C1 segment of cervical spinal cord (tissue), 14 donors: ENCODE measurements around the gene TMEM43.
A peak's percentile ranks its signal among the peaks of the same experiment; 100 is the strongest.

Experiments used
- DNase-seq, 14 donors: peaks; one replicate each; lab custom pipeline; 2025; lab: John Stamatoyannopoulos, UW

TMEM43 gene

DNA sequence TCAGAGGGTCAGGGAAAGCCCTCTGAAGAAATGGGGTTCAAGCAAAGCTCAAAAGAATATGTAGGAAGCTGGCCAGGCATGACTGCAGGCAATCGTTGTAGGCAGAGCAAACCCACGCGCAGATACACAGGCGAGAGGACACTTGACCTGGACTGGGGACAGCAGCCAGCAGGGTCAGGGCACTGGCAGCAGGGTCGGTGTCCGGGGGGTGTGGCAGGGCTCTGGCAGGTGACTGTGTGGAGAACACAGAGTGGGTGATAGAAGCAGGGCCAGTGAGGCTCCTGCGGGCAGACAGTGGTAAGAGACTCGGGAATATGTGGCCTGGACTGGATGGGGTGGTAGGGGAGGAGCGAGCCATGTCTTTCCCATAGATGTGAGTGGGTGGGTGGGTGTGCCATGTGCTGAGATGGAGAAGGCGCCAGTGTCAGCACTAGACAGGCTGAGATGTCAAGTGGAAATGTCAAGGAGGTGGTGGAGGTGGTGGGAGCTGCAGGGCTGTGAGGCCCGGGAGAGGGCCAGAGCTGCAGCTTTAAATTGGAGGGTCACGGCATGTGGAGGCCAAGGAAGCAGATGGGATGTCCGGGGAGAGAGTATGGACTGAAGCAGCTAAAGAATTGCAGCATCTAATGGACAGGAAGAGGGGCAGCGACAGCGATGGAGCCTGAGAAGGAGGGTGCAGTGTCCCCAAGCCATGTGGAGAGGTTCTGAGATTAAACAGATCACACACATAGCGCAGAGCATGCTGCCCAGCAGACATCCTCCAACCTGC is 13.4 kb downstream of the TMEM43 start:
- no peak for DNase-seq

DNA sequence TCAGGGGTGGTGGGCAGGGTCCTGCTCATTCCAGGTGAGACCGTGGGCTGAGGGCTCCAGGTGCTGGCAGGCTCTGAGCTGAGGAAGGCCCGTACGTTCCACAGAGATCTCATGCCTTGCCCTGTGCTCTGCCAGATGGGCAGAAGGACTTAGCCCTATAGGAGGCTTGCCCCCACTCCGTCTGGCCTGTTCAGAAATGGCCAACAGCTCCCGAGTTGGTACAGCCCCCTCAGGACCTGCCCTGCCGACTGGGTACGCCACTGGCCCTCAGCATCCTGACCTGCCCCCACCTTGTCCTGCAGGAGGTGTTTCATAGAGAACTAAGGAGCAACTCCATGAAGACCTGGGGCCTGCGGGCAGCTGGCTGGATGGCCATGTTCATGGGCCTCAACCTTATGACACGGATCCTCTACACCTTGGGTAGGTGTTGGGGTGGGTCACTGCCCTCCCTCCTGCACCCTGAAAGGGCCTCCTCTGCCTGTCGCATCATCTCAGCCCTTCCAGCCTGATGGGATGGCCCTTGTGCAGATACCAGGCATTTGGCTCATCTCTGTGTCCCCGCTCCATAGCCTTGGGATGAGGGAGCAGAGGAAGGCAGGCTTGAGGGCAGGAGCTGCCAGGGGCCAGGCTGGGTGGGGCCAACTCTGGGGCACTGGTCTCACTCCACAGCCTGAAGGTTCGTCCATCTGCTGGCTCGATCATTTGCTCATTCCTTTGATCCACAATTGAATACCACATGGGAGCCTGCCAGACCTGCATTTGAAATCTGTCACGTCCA is 14.2 kb downstream of the TMEM43 start:
- no peak for DNase-seq

DNA sequence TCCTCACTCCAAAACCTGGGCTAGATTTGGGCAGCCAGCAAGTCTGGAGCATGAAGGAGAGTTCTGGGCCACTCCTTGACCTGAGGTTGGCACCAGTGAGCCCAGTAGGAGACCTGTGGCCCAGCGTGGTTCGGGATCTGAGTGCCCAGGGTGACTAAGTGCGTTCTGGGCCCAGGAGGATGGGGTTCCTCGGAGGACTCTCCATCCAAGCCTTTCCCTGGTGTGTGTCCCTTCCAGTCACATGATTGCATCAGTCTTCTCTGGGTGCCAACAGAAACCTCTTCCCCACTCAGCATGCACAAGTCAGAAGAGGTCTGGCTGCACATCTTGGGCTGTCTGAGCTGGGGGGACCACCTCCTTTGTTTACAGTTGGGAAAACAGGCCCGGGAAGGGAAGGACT is 14.9 kb downstream of the TMEM43 start:
- no peak for DNase-seq

DNA sequence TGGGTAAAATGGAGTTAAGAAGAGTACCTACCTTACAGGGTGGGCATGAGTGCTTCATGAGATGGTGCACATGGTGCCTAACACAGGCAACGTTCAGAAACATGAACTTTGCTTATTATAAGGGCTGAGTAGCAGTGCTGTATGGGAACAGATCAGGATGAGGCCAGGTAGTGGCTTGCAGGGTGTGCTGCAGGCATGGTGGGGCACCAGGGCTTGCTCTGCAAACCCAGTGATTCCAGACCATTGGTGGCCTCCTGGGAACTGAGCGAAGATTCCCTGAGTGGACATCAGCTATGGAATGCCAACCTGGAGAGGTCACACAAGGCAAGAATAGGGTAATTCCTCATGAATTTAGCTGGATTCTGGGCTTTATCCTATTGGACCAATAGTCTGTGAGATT is 15.8 kb downstream of the TMEM43 start:
- DNase-seq = no peak

DNA sequence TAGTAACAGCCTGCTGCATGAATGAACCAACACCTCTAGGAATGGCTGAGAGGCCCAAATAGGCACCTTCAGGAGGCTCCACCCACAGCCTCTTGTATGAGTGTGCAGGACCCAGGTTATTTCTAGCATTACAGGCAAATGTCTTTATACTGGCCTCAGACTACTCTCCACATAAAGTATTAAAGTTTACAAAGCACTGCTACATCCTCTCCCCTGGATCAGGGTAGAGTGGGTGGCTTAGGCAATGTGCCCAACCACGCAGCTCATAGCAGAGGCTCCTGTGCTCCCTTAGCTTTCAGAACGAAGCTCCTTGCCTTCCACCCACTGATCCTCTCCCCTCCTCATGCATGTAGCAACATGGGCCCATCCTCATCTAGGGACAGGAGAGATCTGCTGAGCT is 16.3 kb downstream of the TMEM43 start:
- DNase-seq = no peak

DNA sequence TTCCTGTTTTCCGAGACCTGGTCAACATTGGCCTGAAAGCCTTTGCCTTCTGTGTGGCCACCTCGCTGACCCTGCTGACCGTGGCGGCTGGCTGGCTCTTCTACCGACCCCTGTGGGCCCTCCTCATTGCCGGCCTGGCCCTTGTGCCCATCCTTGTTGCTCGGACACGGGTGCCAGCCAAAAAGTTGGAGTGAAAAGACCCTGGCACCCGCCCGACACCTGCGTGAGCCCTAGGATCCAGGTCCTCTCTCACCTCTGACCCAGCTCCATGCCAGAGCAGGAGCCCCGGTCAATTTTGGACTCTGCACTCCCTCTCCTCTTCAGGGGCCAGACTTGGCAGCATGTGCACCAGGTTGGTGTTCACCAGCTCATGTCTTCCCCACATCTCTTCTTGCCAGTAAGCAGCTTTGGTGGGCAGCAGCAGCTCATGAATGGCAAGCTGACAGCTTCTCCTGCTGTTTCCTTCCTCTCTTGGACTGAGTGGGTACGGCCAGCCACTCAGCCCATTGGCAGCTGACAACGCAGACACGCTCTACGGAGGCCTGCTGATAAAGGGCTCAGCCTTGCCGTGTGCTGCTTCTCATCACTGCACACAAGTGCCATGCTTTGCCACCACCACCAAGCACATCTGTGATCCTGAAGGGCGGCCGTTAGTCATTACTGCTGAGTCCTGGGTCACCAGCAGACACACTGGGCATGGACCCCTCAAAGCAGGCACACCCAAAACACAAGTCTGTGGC is 16.9 kb downstream of the TMEM43 start:
- no peak for DNase-seq

DNA sequence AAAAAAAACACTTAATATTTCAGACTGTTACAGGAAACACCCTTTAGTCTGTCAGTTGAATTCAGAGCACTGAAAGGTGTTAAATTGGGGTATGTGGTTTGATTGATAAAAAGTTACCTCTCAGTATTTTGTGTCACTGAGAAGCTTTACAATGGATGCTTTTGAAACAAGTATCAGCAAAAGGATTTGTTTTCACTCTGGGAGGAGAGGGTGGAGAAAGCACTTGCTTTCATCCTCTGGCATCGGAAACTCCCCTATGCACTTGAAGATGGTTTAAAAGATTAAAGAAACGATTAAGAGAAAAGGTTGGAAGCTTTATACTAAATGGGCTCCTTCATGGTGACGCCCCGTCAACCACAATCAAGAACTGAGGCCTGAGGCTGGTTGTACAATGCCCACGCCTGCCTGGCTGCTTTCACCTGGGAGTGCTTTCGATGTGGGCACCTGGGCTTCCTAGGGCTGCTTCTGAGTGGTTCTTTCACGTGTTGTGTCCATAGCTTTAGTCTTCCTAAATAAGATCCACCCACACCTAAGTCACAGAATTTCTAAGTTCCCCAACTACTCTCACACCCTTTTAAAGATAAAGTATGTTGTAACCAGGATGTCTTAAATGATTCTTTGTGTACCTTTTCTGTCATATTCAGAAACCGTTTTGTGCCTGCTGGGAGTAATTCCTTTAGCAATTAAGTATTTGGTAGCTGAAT is 17.9 kb downstream of the TMEM43 start:
- no peak for DNase-seq

DNA sequence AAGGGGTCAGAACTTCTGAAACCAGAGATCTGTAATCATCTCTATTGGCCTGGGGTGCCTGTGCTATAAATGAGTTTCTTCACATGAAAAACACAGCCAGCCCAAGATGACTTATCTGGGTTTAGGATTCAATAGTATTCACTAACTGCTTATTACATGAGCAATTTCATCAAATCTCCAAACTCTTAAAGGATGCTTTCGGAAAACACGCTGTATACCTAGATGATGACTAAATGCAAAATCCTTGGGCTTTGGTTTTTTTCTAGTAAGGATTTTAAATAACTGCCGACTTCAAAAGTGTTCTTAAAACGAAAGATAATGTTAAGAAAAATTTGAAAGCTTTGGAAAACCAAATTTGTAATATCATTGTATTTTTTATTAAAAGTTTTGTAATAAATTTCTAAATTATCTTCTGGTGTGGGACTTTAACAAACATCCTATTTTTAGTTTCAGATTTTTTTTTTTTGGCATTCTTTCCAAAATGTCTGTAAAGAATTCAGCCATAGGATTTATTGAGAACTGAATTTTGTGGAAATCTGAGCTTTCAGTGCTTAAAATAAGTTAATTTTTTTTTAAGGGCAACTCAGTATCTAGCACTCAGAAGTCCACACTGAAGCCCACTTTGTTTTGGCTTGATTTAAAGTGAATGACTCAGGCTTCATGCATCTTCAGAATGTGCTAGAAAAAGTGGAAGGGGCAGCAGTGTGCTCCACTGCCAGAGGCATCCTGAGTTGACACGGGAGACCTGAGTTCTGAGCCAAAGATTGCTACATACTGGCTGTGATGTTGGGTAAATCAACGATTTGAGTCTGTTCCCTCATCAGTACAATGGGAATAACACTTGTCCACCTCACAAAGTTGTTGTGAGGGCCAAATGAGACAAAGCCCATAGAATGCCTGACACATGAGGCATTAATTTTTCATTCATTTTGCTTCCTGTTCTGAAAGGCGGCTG is 18.7 kb downstream of the TMEM43 start:
- peak in 1 of 14 donors; percentile 27 for DNase-seq

DNA sequence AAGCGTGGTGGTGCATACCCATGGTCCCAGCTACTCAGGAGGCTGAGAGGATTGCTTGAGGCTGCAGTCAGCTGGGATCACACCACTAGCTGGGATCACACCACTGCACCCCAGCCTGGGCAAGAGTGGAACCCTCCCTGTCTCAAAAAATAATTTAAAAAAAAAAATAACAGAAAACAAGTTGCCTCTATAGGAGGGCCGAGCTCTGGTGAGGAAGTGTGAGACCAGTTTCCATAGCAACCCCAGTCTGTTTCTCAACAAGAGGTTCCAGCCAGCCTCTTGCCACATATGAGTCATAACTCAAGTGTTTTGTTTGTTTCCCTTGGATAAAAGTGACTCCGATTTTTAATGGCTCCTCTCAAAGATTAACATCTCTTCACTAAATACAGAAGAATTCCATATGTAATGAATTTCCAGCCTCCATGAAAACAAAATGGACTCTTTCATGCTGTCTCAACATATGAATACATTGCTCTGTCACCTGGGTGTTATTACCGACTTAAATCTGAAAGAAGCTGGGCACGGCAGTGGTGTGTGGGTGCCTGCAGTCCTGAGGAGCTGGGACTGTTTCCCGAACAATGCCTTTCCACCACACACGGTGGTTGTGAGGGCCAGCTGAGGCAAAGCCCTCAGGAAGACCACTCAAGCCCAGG is 19.7 kb downstream of the TMEM43 start:
- peak in 4 of 14 donors; percentile 12 to 41 (median 13) for DNase-seq

DNA sequence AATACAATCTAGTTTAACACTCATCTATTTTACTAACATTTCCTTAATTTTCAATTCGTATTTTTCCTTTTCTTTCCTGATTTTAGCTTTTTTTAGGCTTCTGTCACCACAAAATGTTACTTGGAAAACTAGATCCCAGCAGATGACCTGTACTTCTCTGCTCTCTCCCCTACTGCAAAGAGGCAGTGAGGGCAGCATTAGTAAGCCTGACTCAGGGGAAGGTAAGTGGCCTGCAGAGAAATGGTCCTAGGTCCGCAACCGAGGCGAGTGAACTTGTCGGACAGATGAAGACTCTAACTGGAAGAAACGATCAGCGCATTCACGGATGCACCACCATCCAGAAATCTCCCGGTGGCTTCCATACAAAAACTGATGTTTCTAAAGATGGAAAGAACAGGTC is 20.4 kb downstream of the TMEM43 start:
- no peak for DNase-seq

DNA sequence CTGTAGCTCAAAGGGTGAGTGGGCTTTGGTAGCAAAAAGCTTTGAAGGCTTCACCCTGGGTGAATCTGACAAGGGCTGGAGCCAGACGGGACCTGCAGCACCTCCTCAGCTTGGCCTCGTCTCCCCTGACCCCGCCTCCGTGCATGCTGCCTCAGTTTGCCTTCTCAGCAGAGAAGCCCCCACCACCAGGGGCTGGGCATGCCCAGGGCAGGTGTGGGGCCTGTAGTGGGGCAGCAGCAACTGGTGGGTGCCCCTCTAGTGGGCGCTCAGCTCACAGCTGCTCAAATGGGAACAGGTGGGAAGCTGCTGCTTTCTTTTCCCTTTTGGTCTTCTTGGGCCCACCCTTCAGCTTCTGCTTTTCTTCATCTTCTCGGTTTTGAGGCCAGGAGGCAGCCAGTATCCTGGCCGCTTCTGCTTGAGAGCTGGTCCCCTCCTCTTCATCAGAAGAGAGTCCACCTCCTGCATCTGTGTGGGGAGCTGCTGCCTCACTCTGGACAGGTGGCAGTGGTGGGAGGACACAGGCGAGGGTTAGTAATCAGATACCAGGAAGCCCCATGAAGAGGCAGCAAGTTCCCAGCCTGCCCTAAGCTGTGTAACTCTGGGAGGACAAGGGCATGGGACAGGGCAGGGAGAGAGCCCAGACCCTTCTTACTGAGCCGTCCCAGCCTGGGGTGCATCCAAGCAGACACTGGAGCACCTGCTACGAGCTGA is 21.0 kb downstream of the TMEM43 start:
- DNase-seq = no peak

DNA sequence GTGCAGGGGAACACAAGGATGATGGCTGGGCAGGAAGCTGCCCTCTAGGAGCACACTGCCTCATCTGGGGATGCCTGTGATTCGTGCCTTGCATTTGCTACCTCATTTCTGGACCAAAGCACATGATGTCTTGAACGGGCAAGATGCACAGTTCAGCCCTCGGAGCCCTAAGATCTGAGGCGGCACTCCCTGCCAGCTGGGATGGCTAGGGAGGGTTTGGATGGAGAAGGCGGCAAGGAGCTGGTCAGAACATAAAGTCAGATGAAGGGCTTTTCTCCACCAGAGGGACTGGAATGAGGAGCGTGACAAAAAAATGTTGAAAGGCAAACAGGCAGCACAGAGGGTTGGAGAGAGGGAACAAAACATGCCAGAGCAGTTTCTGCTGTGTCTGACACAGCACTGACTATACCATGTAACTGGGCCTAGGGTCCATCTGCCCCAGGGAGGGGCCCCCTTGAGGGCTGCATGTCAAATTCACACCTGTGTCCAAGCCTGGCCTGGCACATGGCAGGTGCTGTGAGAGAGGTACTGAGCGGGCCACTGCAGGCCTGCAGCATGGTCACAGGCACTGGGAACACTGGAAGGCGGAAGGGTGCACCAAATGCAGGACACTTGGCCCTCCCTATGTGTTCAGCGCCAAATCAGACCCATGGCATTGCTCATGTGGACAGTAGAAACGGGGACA is 21.7 kb downstream of the TMEM43 start:
- no peak for DNase-seq

DNA sequence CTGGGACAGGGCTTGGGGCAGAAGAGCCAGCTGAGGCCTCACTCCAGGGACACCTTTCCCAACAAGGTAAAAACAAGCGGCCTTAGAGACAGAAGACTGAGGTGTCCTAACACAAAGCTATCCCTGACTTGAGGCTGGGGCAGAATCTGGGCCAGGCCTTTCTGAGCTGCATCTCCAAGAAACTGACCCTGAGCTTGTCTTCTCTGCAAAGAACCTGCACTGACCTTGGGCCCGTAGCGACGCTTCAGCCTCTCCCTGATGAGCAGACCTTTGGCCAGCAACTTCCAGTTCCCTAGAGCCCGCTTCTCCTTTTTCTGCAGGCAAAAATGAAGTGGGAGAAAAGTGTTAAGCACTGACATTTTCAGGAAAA is 22.2 kb downstream of the TMEM43 start:
- DNase-seq = no peak

DNA sequence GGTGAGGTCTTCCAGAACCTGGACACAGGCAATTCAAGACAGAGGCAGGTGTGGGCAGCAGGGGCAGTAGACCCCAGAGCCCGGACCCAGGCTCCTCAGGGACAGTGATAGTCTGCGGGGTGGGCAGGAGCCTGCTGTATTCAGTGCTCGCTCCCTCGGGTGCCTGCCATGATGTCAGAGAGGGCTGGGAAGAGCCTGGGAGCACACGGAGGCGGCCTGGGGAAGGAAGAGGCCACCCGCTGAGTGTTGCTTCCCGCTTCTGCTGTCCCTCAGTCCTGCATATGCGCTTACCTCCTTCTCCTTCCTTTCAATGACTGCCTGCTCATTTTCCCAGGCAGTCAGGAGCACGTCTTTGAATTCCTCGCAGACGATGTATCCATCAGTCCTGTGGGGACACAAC is 22.8 kb downstream of the TMEM43 start:
- no peak for DNase-seq

DNA sequence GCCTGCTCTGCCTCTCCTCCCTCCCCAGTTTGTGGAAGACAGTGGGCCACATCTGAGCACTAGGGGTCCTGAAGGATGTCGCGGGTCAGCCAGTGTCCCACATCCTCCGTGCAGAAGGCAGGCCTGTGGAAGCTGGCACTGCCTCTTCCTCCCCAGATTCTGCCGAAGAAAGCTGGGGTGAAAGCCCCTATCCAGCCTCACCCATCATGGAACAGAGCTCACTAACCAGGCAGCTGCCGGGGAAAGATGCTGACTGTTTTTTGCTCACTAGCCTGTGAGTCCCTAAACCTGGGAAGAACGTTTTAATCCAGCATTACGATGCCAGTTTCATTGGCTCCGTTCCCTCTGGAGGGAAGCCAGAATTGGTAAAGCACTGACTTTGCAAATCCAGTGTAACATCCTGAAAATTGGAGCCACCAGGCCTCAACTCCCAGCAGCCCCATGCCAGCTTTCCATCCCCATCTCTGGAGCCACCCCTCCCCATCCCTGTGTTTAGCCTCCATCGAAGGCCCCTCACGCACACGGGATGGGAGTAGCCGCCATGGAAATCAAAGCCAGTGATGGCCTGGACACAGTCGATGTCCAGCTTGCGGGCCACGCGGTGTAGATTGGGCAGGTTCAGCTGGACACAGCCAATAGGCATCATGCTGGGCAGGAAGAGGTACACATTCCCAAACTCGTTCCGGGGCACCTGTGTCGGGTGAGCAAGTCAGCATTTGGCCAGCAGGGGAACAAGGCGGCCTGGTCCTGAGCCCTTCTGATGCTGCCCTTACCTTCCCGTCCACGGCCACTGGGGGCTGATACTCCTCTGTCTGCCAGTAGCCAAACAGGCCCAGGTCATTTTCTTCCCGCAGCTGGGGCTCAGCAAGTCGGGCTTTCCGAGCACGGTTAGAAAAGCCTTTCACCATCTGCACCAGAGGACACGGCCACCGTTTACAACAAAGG is 23.5 kb downstream of the TMEM43 start:
- no peak for DNase-seq

DNA sequence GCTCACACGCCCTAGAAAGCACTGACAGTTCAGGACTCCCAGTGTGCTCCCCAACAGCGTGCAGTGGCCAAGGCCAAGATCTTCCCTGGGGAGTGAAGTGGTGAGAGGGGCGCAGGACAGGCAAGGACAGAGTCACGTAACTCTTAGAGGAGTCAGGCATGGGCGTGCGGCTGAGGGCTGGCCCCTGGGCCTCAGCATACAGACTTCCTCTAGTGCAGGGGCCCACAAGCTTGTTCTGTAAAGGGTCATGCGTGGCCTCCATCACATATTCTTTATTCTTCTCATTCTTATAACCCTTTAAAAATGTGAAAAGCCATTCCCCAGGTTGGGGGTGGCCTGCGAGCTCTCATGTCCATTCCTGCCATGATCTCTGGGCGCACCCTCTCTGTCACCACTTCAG is 25.2 kb downstream of the TMEM43 start:
- DNase-seq = no peak

DNA sequence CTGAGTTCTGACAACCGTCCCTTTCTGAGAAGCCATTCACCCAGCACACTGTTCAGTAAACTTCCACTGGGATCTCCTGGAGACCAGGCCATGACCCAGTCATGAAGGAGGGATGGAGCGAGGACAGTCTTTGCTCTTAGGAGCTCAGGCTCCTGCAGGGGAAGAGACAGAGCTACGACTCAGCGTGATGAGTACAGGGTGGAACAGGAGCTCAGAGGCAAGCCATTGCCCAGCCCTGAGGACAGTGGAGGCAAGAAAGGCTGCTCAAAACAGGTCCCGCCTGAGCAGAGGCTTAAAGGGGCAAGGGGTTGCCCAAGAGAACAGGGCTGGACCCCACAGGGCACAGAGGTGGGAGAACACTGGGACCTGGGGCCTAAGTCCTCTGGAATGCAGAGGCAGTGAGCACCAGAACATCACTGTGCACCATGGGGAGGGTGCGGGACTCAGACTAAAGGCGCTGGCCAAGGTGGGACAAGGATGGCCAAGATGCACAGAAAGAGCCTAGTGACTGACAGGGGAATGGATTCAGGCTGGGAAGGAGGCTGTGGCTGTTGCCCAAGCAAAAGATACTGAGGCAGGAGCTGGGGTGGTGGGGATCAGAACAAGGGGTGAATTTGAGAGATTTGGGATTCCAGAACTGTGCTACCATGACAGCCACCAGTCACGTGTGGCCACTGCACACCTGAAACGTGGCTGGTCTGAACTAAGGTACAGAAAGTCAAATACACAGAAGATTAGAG is 25.8 kb downstream of the TMEM43 start:
- no peak for DNase-seq
